Measurements from ENCODE around the gene SAC3D1.

SAC3D1 gene

DNA sequence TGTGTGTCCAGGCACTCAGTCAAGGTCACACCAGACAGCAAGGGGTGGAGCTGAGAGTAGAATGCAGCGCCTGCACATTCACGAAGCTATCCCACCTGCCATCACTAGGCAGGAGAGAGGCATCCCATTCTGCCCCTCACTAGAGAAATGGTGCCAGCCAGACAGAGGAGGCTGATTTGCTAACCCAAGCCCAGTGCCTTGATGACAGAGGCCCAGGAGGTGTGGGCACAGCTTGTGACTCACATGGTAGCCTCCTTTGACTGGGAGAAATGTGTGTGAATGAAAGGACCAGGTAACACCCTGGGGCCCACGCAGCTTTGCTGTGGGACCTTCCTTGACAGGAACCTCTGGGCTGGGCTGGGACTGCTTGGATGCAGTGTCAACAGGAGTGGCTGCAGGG, 22.5 kb downstream of the SAC3D1 start:
- DNase-seq = no peak

DNA sequence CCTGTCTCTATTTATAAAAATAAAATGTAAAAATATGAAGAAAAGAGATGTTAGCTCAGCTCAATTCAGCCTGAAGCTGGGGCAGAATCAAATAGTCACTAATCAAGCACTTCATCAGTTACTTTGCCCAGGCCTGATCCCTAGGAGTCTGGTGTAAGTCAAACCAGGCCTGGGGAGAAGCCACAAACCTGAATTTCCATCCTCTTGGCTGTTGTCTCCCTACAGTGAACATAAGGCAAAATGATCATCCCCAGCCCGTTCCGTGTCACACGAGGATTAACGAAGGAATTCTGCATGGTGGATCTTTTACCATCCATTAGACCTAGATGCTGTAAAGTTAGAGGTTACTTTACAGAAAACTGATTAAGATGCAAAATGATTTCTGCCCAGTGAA, 23.8 kb downstream of the SAC3D1 start:
- DNase-seq = no peak

DNA sequence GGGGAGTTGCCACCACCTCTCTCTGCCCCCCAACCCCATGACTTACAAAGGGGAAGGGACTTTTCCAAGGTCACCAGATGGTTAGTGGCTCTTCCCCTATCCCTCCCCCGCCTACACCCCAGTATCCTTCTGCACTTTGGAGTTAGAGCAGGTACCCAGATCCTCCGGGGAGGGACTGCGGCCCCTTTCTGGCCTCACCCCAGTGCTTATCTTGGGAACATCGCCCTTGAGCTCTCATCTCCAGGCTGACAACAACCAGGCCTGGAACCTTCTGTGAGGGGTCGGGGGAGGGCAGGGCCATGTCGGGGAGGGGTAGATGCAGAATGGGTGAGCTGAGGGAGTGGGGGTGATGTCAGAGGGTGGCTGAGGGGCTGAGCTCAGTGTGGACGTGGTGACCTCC, 24.8 kb downstream of the SAC3D1 start:
- no peak for DNase-seq

DNA sequence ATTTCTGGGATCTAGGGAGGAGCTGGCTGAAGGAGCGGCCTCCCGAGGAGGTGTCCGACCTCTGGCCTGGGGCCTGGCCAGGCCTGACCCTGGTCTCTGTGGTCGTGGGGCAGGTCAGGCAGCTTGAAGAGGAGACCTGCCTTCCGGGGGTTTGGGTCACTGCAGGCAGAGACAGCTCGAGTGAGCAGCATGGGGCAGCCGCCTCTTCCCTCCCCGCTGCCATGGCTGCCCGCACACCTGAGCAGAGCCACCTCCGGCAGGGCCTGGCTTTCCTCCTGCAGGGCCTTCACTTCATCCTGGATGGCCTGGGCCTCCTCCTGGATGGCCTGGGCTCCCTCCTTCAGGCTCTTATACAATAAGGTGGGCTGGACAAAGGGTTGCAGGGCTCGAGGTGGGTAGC, 25.3 kb downstream of the SAC3D1 start:
- no peak for DNase-seq

- DNase-seq = no peak
Measured at GRCh38 chr11:65066805-65067291, 25.8 kb downstream of the SAC3D1 start.

GRCh38 chr11:65067446-65067845, 26.4 kb downstream of the SAC3D1 start:
- DNase-seq = no peak

- DNase-seq = no peak
Measured at GRCh38 chr11:65069217-65069616, 28.2 kb downstream of the SAC3D1 start.

DNA sequence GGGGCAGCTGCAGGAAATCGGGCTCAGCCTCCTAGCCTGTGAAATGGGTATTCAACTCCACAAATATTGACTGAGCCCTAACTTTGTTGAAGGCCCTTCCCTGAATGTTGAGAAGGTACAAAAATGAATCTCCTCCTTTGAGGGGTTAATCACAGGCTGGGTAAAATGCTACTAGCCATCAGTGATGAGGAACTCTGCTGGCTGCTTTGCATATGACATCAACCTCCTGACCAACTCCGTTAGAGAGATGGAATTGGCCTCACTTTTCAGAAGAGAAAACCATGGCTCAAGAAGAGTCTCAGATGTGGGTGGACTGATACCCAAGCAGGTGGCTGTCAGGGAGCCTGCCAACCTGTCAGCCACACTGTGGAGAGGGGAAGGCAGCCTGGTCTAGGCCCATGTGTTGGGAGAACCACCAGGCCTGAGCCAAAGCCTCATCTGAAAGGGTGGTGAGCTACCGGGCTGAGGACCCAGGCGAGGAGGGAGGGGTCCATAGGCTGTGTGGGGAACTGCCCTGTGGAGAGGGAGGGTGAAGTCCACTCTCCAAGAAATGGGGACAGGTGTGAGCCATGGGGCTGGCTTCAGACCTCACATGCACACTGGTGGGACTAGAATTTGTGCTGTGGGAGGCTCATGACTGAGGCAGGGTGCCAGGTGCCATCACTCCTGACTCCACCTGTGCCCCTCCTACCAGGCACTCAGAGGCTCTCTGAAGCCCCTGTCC, 31.1 kb downstream of the SAC3D1 start:
- no peak for DNase-seq

DNA sequence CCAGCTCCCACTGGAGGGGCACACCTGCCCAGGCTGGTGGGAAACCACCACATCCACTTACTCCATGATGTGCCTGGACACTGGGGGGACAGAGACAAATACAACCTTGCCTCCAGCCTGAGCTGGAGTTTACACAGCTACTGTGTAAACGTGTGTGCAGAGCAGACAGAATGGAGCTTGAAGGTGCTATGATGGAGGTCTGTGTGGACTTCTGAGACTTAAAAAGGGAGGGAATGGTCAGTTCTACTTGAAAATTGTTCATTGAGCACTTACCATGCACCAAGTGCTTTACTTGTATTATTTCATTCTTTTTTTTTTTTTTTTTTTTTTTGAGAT, 31.6 kb downstream of the SAC3D1 start:
- no peak for DNase-seq

- no peak for DNase-seq
Measured at GRCh38 chr11:65077451-65077850, 36.4 kb downstream of the SAC3D1 start.

GRCh38 chr11:65078151-65078550, 37.1 kb downstream of the SAC3D1 start:
- DNase-seq = peak; percentile 70

GRCh38 chr11:65078786-65079342, 37.9 kb downstream of the SAC3D1 start:
- no peak for DNase-seq

DNA sequence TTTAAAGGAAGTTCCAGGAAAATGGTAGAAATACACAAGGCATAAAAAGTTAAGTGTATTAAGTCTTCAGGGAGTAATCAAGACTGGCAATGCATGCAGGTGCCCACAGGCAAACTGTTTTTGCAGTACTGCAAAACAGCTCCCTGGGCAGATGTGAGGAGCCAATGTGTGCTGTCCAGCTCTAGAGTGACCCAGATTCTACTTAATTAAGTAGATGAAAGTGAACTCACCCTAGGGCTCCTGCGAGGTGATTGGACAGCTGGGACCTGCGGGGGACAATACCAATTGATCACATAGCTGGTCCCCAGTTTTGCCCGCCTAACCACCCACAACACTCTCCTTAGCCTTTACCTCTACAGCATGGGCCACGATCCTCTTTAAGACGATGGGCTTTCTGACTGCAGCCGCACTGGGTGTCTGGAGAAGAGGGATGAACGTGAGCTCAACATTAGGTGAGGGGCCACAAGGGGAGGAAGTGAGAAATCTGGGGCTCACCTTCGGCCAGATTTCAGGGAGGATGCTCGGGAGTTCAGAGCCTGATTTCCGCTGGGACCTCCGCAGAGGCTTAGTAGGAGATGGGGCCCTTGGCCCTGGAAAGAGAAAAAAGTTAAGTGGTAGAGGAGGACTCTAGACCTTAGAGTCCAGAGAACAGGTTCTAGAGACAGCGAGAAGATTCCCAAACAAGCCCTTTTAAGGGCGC, 42.3 kb downstream of the SAC3D1 start:
- DNase-seq = no peak

- peak; percentile 96 for DNase-seq
Measured at GRCh38 chr11:65083834-65084597, 43.0 kb downstream of the SAC3D1 start, which contains the start of the genes CDCA5 and ZFPL1. Gene CDCA5 (minus strand): TSS chr11:65084040. CDS start chr11:65083978, 62 bp downstream. Gene ZFPL1 (plus strand): TSS chr11:65084222. CDS start chr11:65084699, 477 bp downstream.

- DNase-seq = no peak
Measured at GRCh38 chr11:65084598-65085375, 43.8 kb downstream of the SAC3D1 start.

DNA sequence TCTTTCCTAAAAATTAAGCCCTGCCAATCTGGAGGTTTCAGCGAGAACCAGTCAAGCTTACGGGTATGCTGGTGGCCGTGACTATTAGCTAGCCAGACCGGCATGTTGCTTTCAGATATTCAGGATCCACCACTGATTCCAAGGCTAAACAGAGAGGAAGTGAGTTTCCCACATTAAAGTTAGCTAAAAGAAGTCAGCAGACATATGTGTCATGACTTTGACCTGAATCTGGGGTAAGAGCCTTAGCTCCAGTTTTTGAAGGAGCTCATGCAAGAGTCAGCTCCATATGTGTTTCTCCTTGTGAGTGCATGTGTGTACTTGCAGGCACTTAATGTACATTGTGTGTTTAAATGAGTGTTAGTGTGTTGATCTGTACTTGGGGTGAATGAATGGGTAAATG, 44.4 kb downstream of the SAC3D1 start:
- DNase-seq = no peak

- no peak for DNase-seq
Measured at GRCh38 chr11:65086809-65087208, 45.8 kb downstream of the SAC3D1 start.

GRCh38 chr11:65087216-65087615, 46.2 kb downstream of the SAC3D1 start:
- DNase-seq = no peak

DNA sequence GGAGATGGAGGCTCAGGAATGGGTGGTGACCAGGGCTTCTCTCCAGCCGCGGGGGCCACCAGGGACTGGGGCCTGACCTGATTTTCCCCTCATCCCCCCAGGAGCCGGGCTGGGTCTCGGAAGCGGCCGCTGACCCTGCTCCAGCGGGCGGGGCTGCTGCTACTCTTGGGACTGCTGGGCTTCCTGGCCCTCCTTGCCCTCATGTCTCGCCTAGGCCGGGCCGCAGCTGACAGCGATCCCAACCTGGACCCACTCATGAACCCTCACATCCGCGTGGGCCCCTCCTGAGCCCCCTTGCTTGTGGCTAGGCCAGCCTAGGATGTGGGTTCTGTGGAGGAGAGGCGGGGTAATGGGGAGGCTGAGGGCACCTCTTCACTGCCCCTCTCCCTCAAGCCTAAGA, 46.8 kb downstream of the SAC3D1 start:
- no peak for DNase-seq

- no peak for DNase-seq
Measured at GRCh38 chr11:65089621-65090020, 48.6 kb downstream of the SAC3D1 start.

DNA sequence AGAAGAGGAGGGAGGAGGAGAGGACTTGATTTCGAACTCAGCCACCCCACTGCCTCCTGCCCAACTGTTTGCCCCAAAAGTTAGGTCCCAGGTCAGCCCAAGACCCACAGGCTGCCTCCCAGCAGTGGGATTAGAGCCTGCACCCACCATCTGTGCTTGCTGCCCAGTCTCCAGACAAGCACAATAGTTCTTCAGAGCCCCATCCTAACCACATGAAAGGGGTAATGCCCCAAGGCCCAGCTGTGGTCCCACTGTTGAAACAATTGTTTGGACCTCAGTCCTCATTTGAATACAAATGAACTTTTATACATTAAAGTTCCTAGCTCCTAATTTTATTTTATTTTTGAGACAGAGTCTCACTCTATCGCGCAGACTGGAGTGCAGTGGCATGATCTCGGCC, 49.6 kb downstream of the SAC3D1 start:
- DNase-seq = no peak
